ENCODE measurements around the gene QRFP. TPM values are rescaled to one million over a fixed set of nuclear protein-coding genes. Genes with fewer than 3 reads are reported as not detected.

QRFP gene
- total RNA-seq, 2 donors from 2014 or later, result not detected

- Mint-ChIP-seq H3K9me3 (no peaks in the 10 kb centered on the region), H3K27ac (no peak overlapping the region), H3K4me3 (no peak overlapping the region), H3K36me3 (ENCODE audit: low read depth) (peaks cover 44% of the 10 kb centered on the region), H3K4me1 (peaks cover 5% of the 10 kb centered on the region), H3K27me3 (ENCODE audit: insufficient read depth) (no peaks in the 10 kb centered on the region)
- H3K4me1 ChIP-seq (ENCODE audit: control insufficient read depth, insufficient read depth, low read length), result no peaks in the 10 kb centered on the region
- 100% methylated on average over 3 of the region's 3 CpGs for WGBS, 2 experiments (ENCODE audit: insufficient coverage in 1 of 2, insufficient read length in 1 of 2)
- no peak overlapping the region for H3K27ac ChIP-seq (ENCODE audit: low read depth, low read length)
- H3K4me3 ChIP-seq (ENCODE audit: low read length), result no peak overlapping the region
- no peaks in the 10 kb centered on the region for H3K27me3 ChIP-seq (ENCODE audit: control insufficient read depth, insufficient read depth, low read length, poor library complexity, severe bottlenecking)
- no peak for DNase-seq
- H3K9me3 ChIP-seq (ENCODE audit: control insufficient read depth, low read length), result no peaks in the 10 kb centered on the region
- no peak overlapping the region for H3K9ac ChIP-seq (ENCODE audit: extremely low read depth, low read length, poor library complexity, severe bottlenecking)
- H3K36me3 ChIP-seq (ENCODE audit: control insufficient read depth, insufficient read depth, low read length), result peaks cover 40% of the 10 kb centered on the region
- no peak for TF ChIP-seq CTCF (conservative IDR thresholded peaks at IDR 0.05)
These were observed 30.7 kb downstream of the QRFP start for GRCh38 chr9:130865921-130866320.

- Mint-ChIP-seq H3K9me3 (no peaks in the 10 kb centered on the region), H3K36me3 (ENCODE audit: low read depth) (peaks cover 49% of the 10 kb centered on the region), H3K27me3 (ENCODE audit: insufficient read depth) (no peaks in the 10 kb centered on the region), H3K27ac (no peak overlapping the region), H3K4me1 (peaks cover 10% of the 10 kb centered on the region), H3K4me3 (no peak overlapping the region)
- no peak for DNase-seq
- Histone ChIP-seq H3K9ac (ENCODE audit: extremely low read depth, low read length, poor library complexity, severe bottlenecking) (no peak overlapping the region), H3K27ac (ENCODE audit: low read depth, low read length) (no peak overlapping the region), H3K27me3 (ENCODE audit: control insufficient read depth, insufficient read depth, low read length, poor library complexity, severe bottlenecking) (no peaks in the 10 kb centered on the region), H3K4me3 (ENCODE audit: low read length) (no peak overlapping the region), H3K36me3 (ENCODE audit: control insufficient read depth, insufficient read depth, low read length) (peaks cover 44% of the 10 kb centered on the region), H3K4me1 (ENCODE audit: control insufficient read depth, insufficient read depth, low read length) (no peaks in the 10 kb centered on the region), H3K9me3 (ENCODE audit: control insufficient read depth, low read length) (no peaks in the 10 kb centered on the region)
- no peak for TF ChIP-seq CTCF (conservative IDR thresholded peaks at IDR 0.05)
- 91% methylated on average over 4 to 6 of the region's 6 CpGs for WGBS, 2 experiments (ENCODE audit: insufficient coverage in 1 of 2, insufficient read length in 1 of 2)
These were observed 32.1 kb downstream of the QRFP start for GRCh38 chr9:130864541-130864940.

GRCh38 chr9:130862747-130863146 lies 33.9 kb downstream of the QRFP start:
- H3K27me3 Mint-ChIP-seq (ENCODE audit: insufficient read depth), result no peaks in the 10 kb centered on the region
- H3K36me3 Mint-ChIP-seq (ENCODE audit: low read depth), result peaks cover 41% of the 10 kb centered on the region
- Histone ChIP-seq H3K36me3 (ENCODE audit: control insufficient read depth, insufficient read depth, low read length) (peaks cover 48% of the 10 kb centered on the region), H3K9me3 (ENCODE audit: control insufficient read depth, low read length) (no peaks in the 10 kb centered on the region), H3K4me1 (ENCODE audit: control insufficient read depth, insufficient read depth, low read length) (no peaks in the 10 kb centered on the region), H3K4me3 (ENCODE audit: low read length) (no peak overlapping the region), H3K27me3 (ENCODE audit: control insufficient read depth, insufficient read depth, low read length, poor library complexity, severe bottlenecking) (no peaks in the 10 kb centered on the region), H3K27ac (ENCODE audit: low read depth, low read length) (no peak overlapping the region), H3K9ac (ENCODE audit: extremely low read depth, low read length, poor library complexity, severe bottlenecking) (no peak overlapping the region)
- H3K4me1 Mint-ChIP-seq, result peaks cover 20% of the 10 kb centered on the region
- no peaks in the 10 kb centered on the region for H3K9me3 Mint-ChIP-seq
- no peak for TF ChIP-seq CTCF (conservative IDR thresholded peaks at IDR 0.05)
- peak overlapping the region; percentile 28 for H3K27ac Mint-ChIP-seq
- DNase-seq, result no peak
- WGBS, 2 experiments (ENCODE audit: insufficient coverage in 1 of 2, insufficient read length in 1 of 2), result 95% methylated on average over 17 to 23 of the region's 23 CpGs
- H3K4me3 Mint-ChIP-seq, result no peak overlapping the region
